Measurements from ENCODE around the gene DPYSL4.

DNA sequence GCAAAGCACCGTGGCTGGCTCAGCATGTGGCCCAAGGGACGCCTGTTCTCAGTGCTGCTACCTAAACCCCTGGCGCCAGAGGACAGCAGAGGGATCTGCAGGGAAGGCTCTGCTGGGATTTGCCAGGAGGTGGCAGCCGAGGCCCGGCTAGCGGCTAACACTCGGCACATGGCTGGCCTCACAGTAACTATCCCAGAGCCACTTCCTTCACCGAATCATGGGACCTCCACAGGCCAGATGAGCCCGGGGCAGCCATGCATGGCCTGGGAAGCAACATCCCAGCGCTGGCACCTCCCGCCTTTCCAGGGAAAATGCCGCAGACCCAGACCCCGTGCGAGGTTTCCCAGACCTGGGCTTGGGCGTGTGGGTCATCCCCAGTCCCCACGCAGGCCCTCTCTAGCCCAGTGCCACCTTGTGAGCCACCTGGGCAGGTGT is 36.4 kb downstream of the DPYSL4 start:
- TF ChIP-seq, protein P1, sequence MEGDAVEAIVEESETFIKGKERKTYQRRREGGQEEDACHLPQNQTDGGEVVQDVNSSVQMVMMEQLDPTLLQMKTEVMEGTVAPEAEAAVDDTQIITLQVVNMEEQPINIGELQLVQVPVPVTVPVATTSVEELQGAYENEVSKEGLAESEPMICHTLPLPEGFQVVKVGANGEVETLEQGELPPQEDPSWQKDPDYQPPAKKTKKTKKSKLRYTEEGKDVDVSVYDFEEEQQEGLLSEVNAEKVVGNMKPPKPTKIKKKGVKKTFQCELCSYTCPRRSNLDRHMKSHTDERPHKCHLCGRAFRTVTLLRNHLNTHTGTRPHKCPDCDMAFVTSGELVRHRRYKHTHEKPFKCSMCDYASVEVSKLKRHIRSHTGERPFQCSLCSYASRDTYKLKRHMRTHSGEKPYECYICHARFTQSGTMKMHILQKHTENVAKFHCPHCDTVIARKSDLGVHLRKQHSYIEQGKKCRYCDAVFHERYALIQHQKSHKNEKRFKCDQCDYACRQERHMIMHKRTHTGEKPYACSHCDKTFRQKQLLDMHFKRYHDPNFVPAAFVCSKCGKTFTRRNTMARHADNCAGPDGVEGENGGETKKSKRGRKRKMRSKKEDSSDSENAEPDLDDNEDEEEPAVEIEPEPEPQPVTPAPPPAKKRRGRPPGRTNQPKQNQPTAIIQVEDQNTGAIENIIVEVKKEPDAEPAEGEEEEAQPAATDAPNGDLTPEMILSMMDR (IDR thresholded peaks at IDR 0.05; ENCODE audit: low read length): peak; percentile 50
- no peak for TF ChIP-seq EZH2 (IDR thresholded peaks at IDR 0.05; ENCODE audit: borderline replicate concordance, low read length)

Measured in OCI-LY1 (cell line).